Activated effector memory CD4-positive, alpha-beta T cell treated with Interleukin-2 at 50 U/mL for 16 hours (primary cell): ENCODE data around the gene MAGI1.

Experiments
- DNase-seq: peaks from one replicate; pipeline ENCODE4 v3.0.0-alpha.2; 2020

MAGI1 gene

GRCh38 chr3:65938676-65939075, 100.0 kb downstream of the MAGI1 start:
- DNase-seq = no peak

- no peak for DNase-seq
These were observed 100.6 kb downstream of the MAGI1 start for GRCh38 chr3:65938147-65938546.

GRCh38 chr3:65936908-65937638, 101.6 kb downstream of the MAGI1 start:
- DNase-seq = no peak

- DNase-seq = no peak
These were observed 103.0 kb downstream of the MAGI1 start for GRCh38 chr3:65935724-65936123.

- no peak for DNase-seq
These were observed 108.1 kb downstream of the MAGI1 start for GRCh38 chr3:65930648-65931047.

- no peak for DNase-seq
These were observed 110.6 kb downstream of the MAGI1 start for GRCh38 chr3:65928110-65928509.

GRCh38 chr3:65927576-65927975, 111.1 kb downstream of the MAGI1 start:
- DNase-seq = no peak

GRCh38 chr3:65925254-65925954, 113.3 kb downstream of the MAGI1 start:
- no peak for DNase-seq

GRCh38 chr3:65924762-65925161, 114.0 kb downstream of the MAGI1 start:
- no peak for DNase-seq

- no peak for DNase-seq
These were observed 116.3 kb downstream of the MAGI1 start for GRCh38 chr3:65922441-65922840.

- no peak for DNase-seq
These were observed 118.9 kb downstream of the MAGI1 start for GRCh38 chr3:65919826-65920225.

- no peak for DNase-seq
These were observed 123.2 kb downstream of the MAGI1 start for GRCh38 chr3:65915477-65915876.

GRCh38 chr3:65914740-65915367, 123.9 kb downstream of the MAGI1 start:
- no peak for DNase-seq

- DNase-seq = no peak
These were observed 124.5 kb downstream of the MAGI1 start for GRCh38 chr3:65914032-65914739.

GRCh38 chr3:65912647-65913046, 126.1 kb downstream of the MAGI1 start:
- DNase-seq = no peak

GRCh38 chr3:65908588-65908987, 130.1 kb downstream of the MAGI1 start:
- no peak for DNase-seq

GRCh38 chr3:65907232-65908130, 131.2 kb downstream of the MAGI1 start:
- no peak for DNase-seq

GRCh38 chr3:65905771-65906170, 132.9 kb downstream of the MAGI1 start:
- no peak for DNase-seq

- no peak for DNase-seq
These were observed 134.7 kb downstream of the MAGI1 start for GRCh38 chr3:65904016-65904415.

GRCh38 chr3:65902304-65902793, 136.4 kb downstream of the MAGI1 start:
- DNase-seq = no peak

- no peak for DNase-seq
These were observed 137.5 kb downstream of the MAGI1 start for GRCh38 chr3:65901226-65901625.

GRCh38 chr3:65899226-65899625, 139.5 kb downstream of the MAGI1 start:
- no peak for DNase-seq
